Measurements from ENCODE around the gene ADGRG1. TPM values are rescaled to one million over a fixed set of nuclear protein-coding genes. Genes with fewer than 3 reads are reported as not detected.

ADGRG1 gene
- total and polyA plus RNA-seq, 2 experiments from 2014 or later, result 45.9 to 58.0 TPM

DNA sequence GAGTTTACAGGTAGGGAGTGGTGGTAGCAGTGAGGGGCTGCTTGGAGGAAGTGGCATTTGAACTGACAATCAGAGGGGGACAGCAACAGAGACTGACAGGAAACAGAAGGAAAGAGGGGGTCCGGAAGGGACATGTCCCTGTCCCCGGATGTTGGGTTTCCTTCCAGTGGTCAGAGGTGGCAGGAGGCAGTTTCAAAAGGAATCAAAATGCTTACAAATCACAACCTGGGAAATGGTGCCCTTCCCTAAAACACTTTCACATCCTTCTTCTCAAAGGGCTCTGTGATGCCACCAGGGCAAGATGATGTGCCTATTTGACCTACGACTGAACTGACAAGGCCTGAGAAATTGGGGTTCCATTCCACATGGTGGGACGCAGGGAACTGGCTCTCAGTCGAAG is 19.7 kb downstream of the ADGRG1 start:
- H3K36me3 ChIP-seq (replicated peaks; ENCODE audit: insufficient read depth, low read depth), result no peaks in the 10 kb centered on the region
- H3K9me3 ChIP-seq (ENCODE audit: low read depth), result no peaks in the 10 kb centered on the region
- DNase-seq (ENCODE audit: low spot score), result no peak
- no peaks in the 10 kb centered on the region for H4K20me1 ChIP-seq (ENCODE audit: insufficient read depth, poor library complexity, severe bottlenecking)
- no peak overlapping the region for H3K4me2 ChIP-seq
- no peaks in the 10 kb centered on the region for H3K9me2 ChIP-seq (replicated peaks; ENCODE audit: insufficient read depth)
- no peak overlapping the region for H3K4me3 ChIP-seq
- no peaks in the 10 kb centered on the region for H3K4me1 ChIP-seq (ENCODE audit: insufficient read depth)
- no peak overlapping the region for H3K27ac ChIP-seq
- H3K79me2 ChIP-seq, result peaks cover 5% of the 10 kb centered on the region
- WGBS (ENCODE audit: low lambda C conversion rate, missing lambda C conversion rate), result 94% methylated on average over 5 of the region's 5 CpGs
- H3K27me3 ChIP-seq, result no peaks in the 10 kb centered on the region
- TF ChIP-seq, protein P1, sequence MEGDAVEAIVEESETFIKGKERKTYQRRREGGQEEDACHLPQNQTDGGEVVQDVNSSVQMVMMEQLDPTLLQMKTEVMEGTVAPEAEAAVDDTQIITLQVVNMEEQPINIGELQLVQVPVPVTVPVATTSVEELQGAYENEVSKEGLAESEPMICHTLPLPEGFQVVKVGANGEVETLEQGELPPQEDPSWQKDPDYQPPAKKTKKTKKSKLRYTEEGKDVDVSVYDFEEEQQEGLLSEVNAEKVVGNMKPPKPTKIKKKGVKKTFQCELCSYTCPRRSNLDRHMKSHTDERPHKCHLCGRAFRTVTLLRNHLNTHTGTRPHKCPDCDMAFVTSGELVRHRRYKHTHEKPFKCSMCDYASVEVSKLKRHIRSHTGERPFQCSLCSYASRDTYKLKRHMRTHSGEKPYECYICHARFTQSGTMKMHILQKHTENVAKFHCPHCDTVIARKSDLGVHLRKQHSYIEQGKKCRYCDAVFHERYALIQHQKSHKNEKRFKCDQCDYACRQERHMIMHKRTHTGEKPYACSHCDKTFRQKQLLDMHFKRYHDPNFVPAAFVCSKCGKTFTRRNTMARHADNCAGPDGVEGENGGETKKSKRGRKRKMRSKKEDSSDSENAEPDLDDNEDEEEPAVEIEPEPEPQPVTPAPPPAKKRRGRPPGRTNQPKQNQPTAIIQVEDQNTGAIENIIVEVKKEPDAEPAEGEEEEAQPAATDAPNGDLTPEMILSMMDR (IDR thresholded peaks at IDR 0.05; ENCODE audit: poor library complexity), result no peak
- TF ChIP-seq EZH2phosphoT487 (IDR thresholded peaks at IDR 0.05; ENCODE audit: low read depth, severe bottlenecking, unreplicated experiment), result no peak
- TF ChIP-seq EZH2 (IDR thresholded peaks at IDR 0.05; ENCODE audit: borderline replicate concordance), result no peak
- H2AFZ ChIP-seq, result no peak overlapping the region

DNA sequence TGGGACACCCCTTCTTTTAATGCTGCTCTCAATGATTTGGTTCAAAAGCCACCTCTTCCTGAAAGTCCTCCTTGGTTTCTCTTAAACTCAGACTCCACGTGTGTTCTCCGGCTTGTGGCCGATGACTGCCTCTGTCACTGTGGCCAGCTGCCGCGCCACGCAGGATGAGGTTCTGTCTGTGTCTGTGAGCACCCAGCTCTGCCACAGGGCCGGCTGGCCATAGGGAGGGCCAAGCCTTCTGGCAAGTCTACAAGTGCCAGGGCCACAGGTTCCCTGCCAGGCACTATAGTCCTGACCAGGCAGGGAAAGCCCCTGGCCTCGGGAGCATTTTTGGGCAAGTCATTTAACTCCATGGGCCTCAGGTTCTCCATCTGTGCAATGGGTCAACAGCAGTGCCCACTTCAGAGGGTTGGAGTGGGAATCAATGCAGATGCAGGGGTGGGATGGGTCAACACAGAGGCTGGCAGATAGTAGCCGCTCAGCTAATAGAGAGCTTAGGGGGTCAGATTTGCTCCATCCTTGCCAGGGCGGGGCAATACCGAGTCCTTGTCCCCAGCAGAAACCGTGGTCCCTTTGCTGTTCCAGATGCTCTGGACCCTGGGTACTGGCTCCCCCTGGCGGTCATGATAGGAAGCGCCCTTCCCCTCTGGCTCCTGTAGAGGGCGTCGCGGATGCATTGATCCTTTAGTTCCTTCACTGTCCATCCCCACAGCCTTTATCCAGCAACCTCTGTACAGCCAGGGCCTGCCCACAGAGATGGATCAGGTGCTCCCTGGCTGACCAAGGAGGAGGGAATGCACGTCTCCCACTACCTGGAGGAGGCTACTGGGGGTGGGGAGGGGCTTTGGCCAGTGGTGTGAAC is 20.4 kb downstream of the ADGRG1 start:
- Histone ChIP-seq H4K20me1 (ENCODE audit: insufficient read depth, poor library complexity, severe bottlenecking) (no peaks in the 10 kb centered on the region), H3K4me3 (no peak overlapping the region), H3K27ac (no peak overlapping the region), H3K4me2 (no peak overlapping the region), H2AFZ (no peak overlapping the region), H3K9me2 (replicated peaks; ENCODE audit: insufficient read depth) (no peaks in the 10 kb centered on the region), H3K27me3 (no peaks in the 10 kb centered on the region), H3K79me2 (peaks cover 5% of the 10 kb centered on the region), H3K36me3 (replicated peaks; ENCODE audit: insufficient read depth, low read depth) (no peaks in the 10 kb centered on the region), H3K4me1 (ENCODE audit: insufficient read depth) (no peaks in the 10 kb centered on the region), H3K9me3 (ENCODE audit: low read depth) (no peaks in the 10 kb centered on the region)
- no peak for TF ChIP-seq EZH2 (IDR thresholded peaks at IDR 0.05; ENCODE audit: borderline replicate concordance)
- TF ChIP-seq, protein P1 (IDR thresholded peaks at IDR 0.05; ENCODE audit: poor library complexity), result peak; percentile 100
- TF ChIP-seq EZH2phosphoT487 (IDR thresholded peaks at IDR 0.05; ENCODE audit: low read depth, severe bottlenecking, unreplicated experiment), result no peak
- DNase-seq (ENCODE audit: low spot score), result peak; percentile 86
- WGBS (ENCODE audit: low lambda C conversion rate, missing lambda C conversion rate), result 52% methylated on average over 18 of the region's 18 CpGs

GRCh38 chr16:57649443-57649751 is 21.0 kb downstream of the ADGRG1 start:
- no peak overlapping the region for H3K4me3 ChIP-seq
- no peak overlapping the region for H3K27ac ChIP-seq
- H4K20me1 ChIP-seq (ENCODE audit: insufficient read depth, poor library complexity, severe bottlenecking), result no peaks in the 10 kb centered on the region
- no peaks in the 10 kb centered on the region for H3K27me3 ChIP-seq
- no peaks in the 10 kb centered on the region for H3K36me3 ChIP-seq (replicated peaks; ENCODE audit: insufficient read depth, low read depth)
- no peak overlapping the region for H3K4me2 ChIP-seq
- no peaks in the 10 kb centered on the region for H3K9me3 ChIP-seq (ENCODE audit: low read depth)
- no peak overlapping the region for H2AFZ ChIP-seq
- no peaks in the 10 kb centered on the region for H3K9me2 ChIP-seq (replicated peaks; ENCODE audit: insufficient read depth)
- WGBS (ENCODE audit: low lambda C conversion rate, missing lambda C conversion rate), result 80% methylated on average over 6 of the region's 6 CpGs
- no peaks in the 10 kb centered on the region for H3K4me1 ChIP-seq (ENCODE audit: insufficient read depth)
- DNase-seq (ENCODE audit: low spot score), result no peak
- H3K79me2 ChIP-seq, result peaks cover 5% of the 10 kb centered on the region
- TF ChIP-seq, protein P1 (IDR thresholded peaks at IDR 0.05; ENCODE audit: poor library complexity), result no peak
- TF ChIP-seq EZH2phosphoT487 (IDR thresholded peaks at IDR 0.05; ENCODE audit: low read depth, severe bottlenecking, unreplicated experiment) (no peak), EZH2 (IDR thresholded peaks at IDR 0.05; ENCODE audit: borderline replicate concordance) (no peak)
